ENCODE measurements around the gene KRCC1.
"Not testable (repeated sequence)": the region's sequence is repeated elsewhere in the genome, so short reads cannot be mapped to it uniquely, and the experiment has no call there.

Gene KRCC1

DNA sequence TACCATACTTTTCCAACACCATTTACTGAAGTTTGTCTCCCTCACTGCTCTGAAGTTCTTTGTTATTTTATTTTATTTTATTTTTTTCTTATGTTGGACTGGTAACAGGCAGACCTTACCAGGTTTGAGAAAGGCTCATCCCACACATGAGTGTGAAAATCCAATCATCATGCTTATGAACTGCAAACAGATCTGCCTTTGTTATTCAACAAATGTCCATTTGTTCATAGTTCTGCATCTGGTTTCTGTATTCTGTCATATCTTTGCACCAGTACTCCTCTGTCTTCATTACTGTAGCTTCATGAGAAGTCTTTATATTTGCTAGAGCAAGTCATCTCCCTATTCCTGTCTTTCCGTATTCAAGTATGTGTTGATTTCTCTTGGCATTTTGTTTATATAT is 44.6 kb downstream of the KRCC1 start:
- TF ChIP-seq ZFX (IDR thresholded peaks at IDR 0.05), result no peak
- TF ChIP-seq, protein P1, sequence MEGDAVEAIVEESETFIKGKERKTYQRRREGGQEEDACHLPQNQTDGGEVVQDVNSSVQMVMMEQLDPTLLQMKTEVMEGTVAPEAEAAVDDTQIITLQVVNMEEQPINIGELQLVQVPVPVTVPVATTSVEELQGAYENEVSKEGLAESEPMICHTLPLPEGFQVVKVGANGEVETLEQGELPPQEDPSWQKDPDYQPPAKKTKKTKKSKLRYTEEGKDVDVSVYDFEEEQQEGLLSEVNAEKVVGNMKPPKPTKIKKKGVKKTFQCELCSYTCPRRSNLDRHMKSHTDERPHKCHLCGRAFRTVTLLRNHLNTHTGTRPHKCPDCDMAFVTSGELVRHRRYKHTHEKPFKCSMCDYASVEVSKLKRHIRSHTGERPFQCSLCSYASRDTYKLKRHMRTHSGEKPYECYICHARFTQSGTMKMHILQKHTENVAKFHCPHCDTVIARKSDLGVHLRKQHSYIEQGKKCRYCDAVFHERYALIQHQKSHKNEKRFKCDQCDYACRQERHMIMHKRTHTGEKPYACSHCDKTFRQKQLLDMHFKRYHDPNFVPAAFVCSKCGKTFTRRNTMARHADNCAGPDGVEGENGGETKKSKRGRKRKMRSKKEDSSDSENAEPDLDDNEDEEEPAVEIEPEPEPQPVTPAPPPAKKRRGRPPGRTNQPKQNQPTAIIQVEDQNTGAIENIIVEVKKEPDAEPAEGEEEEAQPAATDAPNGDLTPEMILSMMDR (conservative IDR thresholded peaks at IDR 0.05), result no peak
- H3K27ac ChIP-seq, result no peak overlapping the region

DNA sequence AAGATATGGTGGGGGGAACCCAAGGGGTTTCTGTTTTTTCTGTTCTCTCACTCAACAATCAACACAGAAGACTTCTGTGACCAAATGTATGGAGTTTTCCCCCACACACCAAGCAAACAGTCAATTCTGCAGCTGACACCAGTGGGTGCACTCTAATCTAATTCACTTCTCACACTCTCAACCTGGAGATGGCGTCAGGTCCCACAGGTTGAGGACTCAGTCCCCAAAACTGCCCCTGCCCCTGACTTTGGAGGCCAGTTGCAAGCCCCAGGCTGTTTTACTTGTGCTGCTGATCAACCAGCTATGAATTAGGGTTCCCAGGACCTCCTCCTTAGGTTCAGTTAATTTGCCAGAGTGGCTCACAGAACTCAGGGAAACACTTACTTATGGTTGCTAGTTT is 45.4 kb downstream of the KRCC1 start:
- TF ChIP-seq ZFX (IDR thresholded peaks at IDR 0.05), result no peak
- TF ChIP-seq, protein P1 (conservative IDR thresholded peaks at IDR 0.05), result no peak
- H3K27ac ChIP-seq, result no peak overlapping the region

DNA sequence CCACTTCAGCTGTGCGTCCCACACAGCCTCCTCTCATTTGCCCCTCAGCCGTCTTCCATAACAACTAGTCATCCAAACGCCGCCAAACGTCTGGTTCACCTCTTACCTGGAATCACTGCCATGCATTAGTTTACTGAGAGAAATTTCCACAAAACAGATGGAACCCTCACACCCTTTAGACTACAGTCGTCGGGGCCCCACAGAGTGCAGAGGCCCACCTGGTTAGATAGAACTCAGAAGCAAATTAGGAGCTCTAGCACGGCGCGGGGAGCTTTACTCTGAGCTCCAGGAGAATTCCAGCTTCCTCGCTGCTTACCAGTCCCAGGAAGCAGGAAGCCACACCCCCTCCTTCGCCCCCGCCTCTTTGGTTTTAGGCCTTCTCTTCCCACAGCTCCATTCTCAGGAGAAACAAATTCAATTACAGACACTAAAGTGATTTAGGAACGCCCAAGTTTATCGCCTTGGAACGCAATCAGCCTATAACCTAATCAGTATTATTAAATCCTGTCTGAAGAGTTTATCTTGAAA is 48.6 kb downstream of the KRCC1 start:
- H3K27ac ChIP-seq, result no peak overlapping the region

DNA sequence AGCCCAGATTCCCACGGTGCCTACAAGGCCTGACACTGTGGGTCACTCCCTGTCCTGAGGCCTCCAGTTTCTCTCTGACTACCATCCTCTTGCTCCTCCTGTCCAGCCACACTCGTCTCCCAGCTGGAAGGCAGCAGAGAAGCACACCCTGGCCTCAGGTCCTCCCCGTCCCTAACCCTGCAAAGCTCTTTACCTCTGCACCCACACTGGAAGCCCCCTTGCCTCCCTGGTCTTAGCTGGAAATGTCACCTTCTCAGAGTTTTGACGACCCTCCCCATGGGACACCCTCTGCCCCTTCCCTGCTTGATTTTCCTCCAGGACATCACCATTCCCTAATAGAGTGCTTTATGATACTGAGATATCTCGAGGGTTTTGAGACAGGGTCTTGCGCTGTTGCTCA is 49.8 kb downstream of the KRCC1 start:
- TF ChIP-seq ZFX (IDR thresholded peaks at IDR 0.05), result no peak
- no peak overlapping the region for H3K27ac ChIP-seq

More for the DNA sequence above, 48.6 kb downstream of the KRCC1 start:
- TF ChIP-seq, protein P1 (conservative IDR thresholded peaks at IDR 0.05), result no peak
- no peak for TF ChIP-seq ZFX (IDR thresholded peaks at IDR 0.05)

DNA sequence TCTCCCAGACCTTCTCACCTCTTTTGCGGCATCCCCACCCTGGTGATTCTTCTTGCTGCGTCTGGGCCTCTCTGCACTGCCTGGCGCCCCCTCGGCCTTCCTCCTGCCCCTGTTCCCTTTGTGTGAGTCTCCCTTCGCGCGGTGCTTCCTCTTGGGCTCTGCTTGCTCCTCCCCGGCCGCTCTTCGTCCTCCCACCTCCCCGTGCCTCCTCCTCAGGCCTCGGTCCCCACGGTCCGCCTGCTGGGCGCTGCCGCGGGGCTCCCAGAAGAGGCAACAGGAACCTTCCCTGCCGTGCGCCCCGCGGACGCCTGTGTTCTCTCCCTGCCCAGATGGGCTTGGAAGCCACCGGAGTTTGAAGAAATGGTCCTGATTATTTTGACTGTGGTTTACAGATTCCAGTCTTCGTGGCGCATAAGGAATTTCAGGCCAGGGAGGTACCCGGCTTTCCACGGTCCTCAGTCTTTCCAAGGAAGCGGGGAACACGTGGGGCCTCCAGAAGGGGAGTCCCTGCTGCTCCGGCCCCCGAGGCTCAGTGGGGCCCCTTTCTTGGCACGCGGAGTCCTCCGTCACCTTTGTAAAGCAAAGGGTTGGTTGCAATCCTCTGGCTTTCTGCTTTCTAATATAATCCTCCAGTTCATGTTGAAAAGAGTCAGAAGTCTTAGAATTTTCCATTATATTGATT is 52.4 kb downstream of the KRCC1 start:
- no peak for TF ChIP-seq ZFX (IDR thresholded peaks at IDR 0.05)
- TF ChIP-seq, protein P1 (conservative IDR thresholded peaks at IDR 0.05), result no peak
- H3K27ac ChIP-seq, result no peak overlapping the region

DNA sequence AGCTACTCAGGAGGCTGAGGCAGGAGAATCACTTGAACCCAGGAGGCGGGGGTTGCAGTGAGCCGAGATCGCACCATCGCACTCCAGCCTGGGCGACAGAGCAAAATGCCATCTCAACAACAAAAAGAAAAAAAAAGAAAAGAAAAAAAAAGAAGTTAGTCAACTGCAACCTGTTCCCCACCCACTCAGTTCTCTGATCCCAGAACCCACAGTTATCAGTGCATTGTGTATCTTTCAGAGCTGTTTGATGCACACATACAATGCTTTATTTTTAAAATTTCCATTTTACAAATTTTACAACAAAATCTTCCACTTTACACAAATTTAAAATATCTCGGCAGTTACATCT is 53.2 kb downstream of the KRCC1 start:
- H3K27ac ChIP-seq, result no peak overlapping the region
- no peak for TF ChIP-seq ZFX (IDR thresholded peaks at IDR 0.05)
- TF ChIP-seq, protein P1 (conservative IDR thresholded peaks at IDR 0.05), result no peak

DNA sequence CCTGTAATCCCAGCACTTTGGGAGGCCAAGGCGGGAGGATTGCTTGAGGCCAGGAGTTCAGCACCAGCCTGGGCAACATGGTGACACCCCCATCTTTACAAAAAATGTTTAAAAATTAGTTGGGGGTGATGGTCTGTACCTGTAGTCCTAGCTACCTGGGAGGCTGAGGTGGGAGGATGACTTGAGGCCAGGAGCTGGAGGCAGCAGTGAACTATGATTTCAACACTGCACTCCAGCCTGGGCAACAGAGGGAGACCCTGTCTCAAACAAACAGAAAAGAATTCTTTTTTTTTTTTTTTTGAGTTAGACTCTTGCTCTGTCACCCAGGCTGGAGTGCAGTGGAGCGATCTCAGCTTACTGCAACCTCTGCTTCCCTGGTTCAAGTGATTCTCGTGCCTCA is 55.1 kb downstream of the KRCC1 start:
- H3K27ac ChIP-seq, result not testable (repeated sequence)

DNA sequence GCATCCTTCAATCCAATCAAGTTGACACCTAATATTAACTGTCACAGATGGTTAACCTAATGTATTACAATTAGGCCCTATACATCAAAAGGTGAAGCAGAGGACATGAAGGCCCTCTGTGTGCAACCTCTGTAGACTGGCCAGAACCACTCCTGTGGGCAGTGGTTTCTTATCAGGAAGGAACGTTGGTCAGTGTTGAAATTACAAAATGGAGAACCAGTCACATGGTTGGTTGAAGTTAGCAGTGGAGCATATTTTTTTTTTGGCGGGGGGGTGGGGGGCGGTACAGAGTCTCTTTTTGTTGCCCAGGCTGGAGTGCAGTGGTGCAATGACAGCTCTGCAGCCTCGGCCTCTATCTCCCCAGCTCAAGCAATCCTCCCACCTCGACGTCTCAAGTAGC is 59.0 kb downstream of the KRCC1 start:
- no peak for TF ChIP-seq ZFX (IDR thresholded peaks at IDR 0.05)
- TF ChIP-seq, protein P1 (conservative IDR thresholded peaks at IDR 0.05), result no peak

More for the DNA sequence above, 59.0 kb downstream of the KRCC1 start:
- no peak overlapping the region for H3K27ac ChIP-seq
